Neuron (in vitro differentiated cells): Measurements from ENCODE around the gene ITGBL1.

ENCODE experiments used
- H2AFZ ChIP-seq: one replicate; pipeline ENCODE4 v1.6.1; 2013; ENCODE audit warnings: low read depth, mild to moderate bottlenecking, inconsistent platforms, low read length, moderate library complexity
- H3K27me3 ChIP-seq: one replicate; pipeline ENCODE4 v1.6.1; 2013; ENCODE audit warnings: low read length; ENCODE audit not compliant: insufficient read depth
- H3K36me3 ChIP-seq: one replicate; pipeline ENCODE4 v1.6.1; 2013; ENCODE audit warnings: low read length; ENCODE audit not compliant: insufficient read depth
- H3K4me1 ChIP-seq: one replicate; pipeline ENCODE4 v1.6.1; 2013; ENCODE audit warnings: low read length; ENCODE audit not compliant: insufficient read depth
- H3K4me3 ChIP-seq: 2 replicates; pipeline ENCODE4 v1.5.1; 2013; ENCODE audit warnings: mild to moderate bottlenecking, low read length, moderate library complexity
- H3K9me3 ChIP-seq: one replicate; pipeline ENCODE4 v1.6.1; 2013; ENCODE audit warnings: low read length

The ITGBL1 gene

DNA sequence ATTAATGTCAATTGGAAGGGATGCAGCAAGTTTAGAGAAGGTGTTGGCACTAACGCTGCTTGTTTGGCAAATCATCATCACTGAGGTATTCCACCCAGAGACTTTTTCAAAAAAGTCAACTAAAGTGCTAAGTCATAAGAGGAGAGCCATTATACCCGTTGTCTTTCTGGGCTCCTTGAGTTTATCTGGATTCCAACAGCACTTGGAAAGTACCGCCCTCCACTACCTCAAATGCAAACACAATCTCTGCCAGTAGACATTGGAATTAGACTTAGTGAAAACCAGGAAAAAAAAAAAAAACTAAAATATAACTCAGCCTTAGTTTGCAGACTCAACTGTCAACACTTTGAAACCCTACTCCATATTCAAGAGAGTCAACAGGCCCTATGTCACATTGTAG lies 266.0 kb downstream of the ITGBL1 start:
- no peak overlapping the region for H2AFZ ChIP-seq
- no peaks in the 10 kb centered on the region for H3K9me3 ChIP-seq
- H3K4me1 ChIP-seq: no peaks in the 10 kb centered on the region
- no peak overlapping the region for H3K4me3 ChIP-seq
- no peaks in the 10 kb centered on the region for H3K36me3 ChIP-seq
- no peaks in the 10 kb centered on the region for H3K27me3 ChIP-seq

DNA sequence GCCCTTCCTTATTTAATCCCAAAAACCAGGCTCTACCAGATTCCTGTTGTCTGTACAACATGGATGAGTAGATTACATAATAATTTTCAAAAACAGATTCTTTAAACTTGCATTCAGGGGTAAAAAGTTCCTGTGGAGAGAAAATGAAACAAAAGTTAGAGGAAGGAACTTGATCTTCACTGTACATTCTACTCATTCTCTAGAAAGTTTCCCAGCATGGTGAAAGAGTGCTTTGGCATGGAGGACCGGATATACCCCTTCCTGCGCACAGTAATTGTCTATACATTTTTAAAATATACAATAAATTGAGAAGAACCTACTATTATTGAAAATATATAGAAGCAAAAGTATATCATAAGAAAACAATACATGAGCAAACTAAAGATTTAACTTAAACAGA lies 274.2 kb downstream of the ITGBL1 start:
- Histone ChIP-seq H3K4me3 (no peak overlapping the region), H3K4me1 (peaks cover 9% of the 10 kb centered on the region), H3K36me3 (no peaks in the 10 kb centered on the region), H3K9me3 (no peaks in the 10 kb centered on the region), H3K27me3 (no peaks in the 10 kb centered on the region), H2AFZ (no peak overlapping the region)

DNA sequence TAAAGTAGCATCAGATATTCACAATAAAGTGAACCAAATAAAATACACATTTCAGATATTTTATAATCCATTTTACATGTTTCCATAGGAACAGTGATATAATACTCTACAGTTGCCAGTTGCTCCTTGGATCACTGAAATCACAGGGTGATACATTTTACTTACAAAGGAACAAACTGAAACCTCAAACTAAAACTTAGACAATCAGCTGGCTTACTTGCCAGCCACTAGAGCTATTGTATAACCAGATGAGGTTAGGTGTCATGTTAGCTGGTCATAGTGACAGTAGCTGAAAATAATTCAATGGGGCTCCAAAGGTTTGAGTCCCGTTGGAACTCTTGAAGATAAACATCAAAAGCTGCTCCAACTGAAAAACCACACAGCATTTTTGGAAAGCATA lies 274.6 kb downstream of the ITGBL1 start:
- peaks cover 9% of the 10 kb centered on the region for H3K4me1 ChIP-seq
- H3K27me3 ChIP-seq: no peaks in the 10 kb centered on the region
- no peak overlapping the region for H2AFZ ChIP-seq
- H3K9me3 ChIP-seq: no peaks in the 10 kb centered on the region
- H3K36me3 ChIP-seq: no peaks in the 10 kb centered on the region
- no peak overlapping the region for H3K4me3 ChIP-seq

DNA sequence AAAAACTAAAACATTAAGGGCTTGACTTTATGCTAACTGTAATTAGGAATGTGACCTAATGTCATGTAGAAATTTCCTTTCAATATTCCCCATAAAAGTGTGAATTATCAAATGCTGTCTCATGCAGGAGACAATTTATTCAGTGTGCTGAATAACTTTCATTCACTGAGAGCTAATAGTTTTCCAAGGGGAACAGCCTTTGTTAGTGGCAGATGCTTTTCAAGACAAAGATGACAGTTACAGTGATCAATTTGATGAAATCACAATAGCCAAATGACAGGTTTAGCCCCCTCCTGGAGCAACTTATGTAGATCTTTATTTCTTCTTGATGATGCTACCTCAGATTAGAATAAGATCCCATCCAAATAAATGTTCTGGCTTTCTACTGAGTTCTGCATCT lies 275.5 kb downstream of the ITGBL1 start:
- H3K9me3 ChIP-seq: no peaks in the 10 kb centered on the region
- no peaks in the 10 kb centered on the region for H3K36me3 ChIP-seq
- no peak overlapping the region for H3K4me3 ChIP-seq
- peaks cover 9% of the 10 kb centered on the region for H3K4me1 ChIP-seq
- H2AFZ ChIP-seq: no peak overlapping the region
- no peaks in the 10 kb centered on the region for H3K27me3 ChIP-seq

DNA sequence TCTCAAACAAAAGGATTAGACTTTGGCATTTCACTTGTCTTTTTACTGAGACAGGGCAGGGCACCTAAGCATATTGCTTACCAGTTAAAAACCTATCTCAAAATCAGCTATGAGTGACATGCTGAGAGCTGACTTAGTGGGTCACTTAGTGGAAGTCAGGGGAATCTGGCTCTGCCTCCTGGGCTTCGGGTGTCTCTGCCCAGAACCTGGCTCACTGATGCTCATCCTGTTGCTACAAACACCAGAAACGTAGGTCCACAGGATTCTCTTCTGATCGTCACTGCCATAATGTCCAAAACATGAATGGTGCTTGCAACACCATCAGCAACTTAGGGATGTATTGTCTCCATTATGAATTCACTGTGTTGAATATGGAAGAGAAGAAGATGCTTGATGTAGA lies 276.1 kb downstream of the ITGBL1 start:
- Histone ChIP-seq H3K36me3 (no peaks in the 10 kb centered on the region), H2AFZ (no peak overlapping the region), H3K27me3 (no peaks in the 10 kb centered on the region), H3K4me3 (no peak overlapping the region), H3K9me3 (no peaks in the 10 kb centered on the region), H3K4me1 (peaks cover 9% of the 10 kb centered on the region)

DNA sequence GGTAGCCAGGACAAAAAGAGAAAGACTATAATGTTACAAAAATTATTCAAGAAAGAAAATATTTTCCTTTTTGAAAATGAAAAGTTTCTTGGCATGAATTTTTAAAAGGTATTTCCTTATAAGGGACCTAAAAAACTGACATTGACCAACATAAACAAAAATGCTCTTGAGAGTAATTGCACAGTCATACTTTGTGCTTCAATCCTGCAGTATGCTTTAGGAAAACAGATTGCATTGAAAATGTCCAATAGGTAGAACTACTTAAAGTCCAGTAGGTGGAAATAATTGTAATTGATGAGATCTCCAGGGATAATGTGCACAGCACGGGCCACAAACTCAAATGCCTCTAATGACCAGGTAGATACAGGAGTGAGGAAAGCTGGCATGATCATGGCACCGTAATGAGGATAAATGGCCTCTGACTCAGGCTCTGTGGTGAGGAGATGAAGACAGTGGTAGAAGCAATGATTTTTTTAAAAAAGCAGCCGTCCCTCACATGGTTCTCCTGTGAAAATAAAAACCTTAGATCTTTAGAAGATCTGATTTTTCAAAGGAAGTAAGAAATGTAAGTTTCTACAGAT lies 278.0 kb downstream of the ITGBL1 start:
- H3K4me3 ChIP-seq: no peak overlapping the region
- H3K4me1 ChIP-seq: peaks cover 9% of the 10 kb centered on the region
- H2AFZ ChIP-seq: no peak overlapping the region
- H3K27me3 ChIP-seq: no peaks in the 10 kb centered on the region
- H3K36me3 ChIP-seq: no peaks in the 10 kb centered on the region
- no peaks in the 10 kb centered on the region for H3K9me3 ChIP-seq

DNA sequence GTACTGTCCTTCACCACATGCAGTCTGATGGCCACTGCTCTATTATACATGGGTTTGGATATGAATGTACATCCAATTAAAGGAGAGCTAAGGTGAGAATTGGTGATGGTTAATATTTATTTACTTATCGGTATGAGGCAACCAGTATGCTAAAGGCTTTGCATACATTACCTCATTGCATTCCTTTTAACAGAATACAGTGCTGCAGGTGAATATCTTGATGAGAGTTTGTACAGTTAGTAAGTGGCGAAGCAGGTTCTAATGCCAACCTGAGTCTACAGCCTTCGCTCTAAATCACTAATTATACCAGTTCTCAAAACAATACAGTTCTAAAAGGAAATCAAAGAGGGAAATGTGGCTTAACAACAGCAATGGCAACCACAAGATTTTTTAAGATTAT lies 284.1 kb downstream of the ITGBL1 start:
- H3K27me3 ChIP-seq: no peaks in the 10 kb centered on the region
- no peaks in the 10 kb centered on the region for H3K4me1 ChIP-seq
- H3K9me3 ChIP-seq: no peaks in the 10 kb centered on the region
- H2AFZ ChIP-seq: no peak overlapping the region
- no peaks in the 10 kb centered on the region for H3K36me3 ChIP-seq
- H3K4me3 ChIP-seq: no peak overlapping the region

DNA sequence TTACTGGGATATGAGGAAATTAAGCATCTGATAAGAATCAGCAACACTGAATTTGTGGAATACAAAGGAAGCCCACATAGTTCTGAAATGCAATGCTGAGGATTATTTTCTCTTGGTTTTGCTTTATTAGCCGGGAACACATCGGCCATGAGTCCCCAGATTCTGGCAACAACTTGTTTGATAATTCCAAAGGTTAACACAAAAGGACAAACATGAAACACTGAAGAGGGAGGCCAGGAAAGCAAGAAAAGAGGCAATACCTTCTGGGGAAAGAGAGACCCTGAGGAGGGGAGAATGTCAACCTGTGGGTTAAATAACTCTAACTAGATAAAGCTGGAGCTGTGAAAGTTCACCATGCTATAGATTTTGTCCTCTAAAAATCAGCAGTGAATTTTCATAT lies 285.9 kb downstream of the ITGBL1 start:
- H3K4me3 ChIP-seq: no peak overlapping the region
- H3K4me1 ChIP-seq: no peaks in the 10 kb centered on the region
- no peaks in the 10 kb centered on the region for H3K27me3 ChIP-seq
- H3K9me3 ChIP-seq: no peaks in the 10 kb centered on the region
- H3K36me3 ChIP-seq: no peaks in the 10 kb centered on the region
- no peak overlapping the region for H2AFZ ChIP-seq

DNA sequence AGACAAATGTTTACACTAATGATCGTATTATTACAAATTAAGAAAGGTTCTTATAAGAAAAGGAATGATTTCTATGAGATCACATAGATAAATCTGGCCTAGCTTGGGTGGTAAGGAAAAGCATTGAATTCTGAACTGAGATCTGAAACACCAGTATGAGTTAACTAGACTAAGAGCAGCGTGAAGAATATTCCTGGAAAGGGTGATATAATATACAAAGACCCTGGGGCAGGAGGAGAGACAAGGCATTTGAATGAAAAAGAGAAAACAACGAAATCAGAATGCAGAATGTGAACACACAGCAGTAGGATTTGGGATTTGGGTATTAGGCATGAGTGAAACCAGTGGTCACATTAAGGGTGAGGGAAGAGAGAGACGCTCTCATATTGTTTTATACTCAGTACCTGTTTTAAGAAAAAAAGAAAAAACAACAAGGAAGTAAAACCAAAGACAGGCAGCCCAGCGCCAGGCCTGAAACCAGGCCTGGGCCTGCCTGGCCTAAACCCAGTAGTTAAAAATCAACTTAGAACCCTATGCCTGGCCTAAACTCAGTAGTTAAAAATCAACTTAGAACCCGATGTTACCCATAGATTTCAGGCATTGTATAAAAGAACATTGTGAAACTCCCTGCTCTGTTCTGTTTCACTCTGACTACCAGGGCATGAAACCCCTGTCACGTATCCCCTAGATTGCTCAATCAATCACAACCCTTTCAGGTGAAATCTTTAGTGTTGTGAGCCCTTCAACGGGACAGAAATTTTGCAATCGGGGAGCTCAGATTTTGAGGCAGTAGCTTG lies 287.1 kb downstream of the ITGBL1 start:
- H3K36me3 ChIP-seq: no peaks in the 10 kb centered on the region
- H3K9me3 ChIP-seq: no peaks in the 10 kb centered on the region
- no peaks in the 10 kb centered on the region for H3K4me1 ChIP-seq
- no peaks in the 10 kb centered on the region for H3K27me3 ChIP-seq
- H2AFZ ChIP-seq: no peak overlapping the region
- no peak overlapping the region for H3K4me3 ChIP-seq

DNA sequence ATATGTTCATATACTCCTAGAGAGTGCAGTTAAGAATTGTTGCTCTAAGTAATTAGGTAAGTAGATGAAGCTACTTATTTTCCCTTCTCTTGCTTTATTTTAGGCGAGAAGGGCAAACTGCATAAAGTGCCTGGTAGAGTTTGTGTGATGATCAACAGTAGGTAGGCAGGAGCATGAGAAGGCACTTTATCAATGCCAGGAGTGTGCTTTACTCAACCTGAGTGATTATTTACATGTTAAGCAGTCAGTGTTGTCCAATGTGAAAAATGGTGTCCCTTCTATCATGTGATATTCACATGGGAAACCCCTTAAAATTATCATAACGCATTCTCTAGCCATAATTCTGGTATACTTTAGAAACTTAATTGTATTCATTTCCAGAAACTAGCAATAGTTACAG lies 294.0 kb downstream of the ITGBL1 start:
- H3K9me3 ChIP-seq: no peaks in the 10 kb centered on the region

DNA sequence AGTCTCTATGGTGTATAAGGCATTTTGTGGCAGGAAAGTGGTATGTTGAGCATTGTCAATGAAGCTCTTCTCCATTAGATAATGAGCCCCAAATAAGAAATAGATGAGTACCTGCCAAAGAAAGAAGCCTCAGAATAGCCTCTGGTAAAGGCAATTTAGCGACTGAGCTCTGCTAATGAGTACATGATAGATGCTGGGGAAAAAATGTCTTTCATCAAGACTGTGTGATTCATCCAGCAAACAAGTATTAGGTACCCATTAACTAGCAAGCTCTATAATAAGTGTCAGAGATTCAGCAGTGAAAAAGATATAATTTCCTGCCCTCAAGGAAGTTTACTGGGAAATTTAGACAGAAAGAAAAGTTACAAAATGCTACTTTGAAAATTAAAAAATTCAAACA lies 294.6 kb downstream of the ITGBL1 start:
- Histone ChIP-seq H3K36me3 (no peaks in the 10 kb centered on the region), H3K4me3 (no peak overlapping the region), H3K9me3 (no peaks in the 10 kb centered on the region), H3K27me3 (no peaks in the 10 kb centered on the region), H3K4me1 (no peaks in the 10 kb centered on the region), H2AFZ (no peak overlapping the region)

More for the DNA sequence above, 294.0 kb downstream of the ITGBL1 start:
- Histone ChIP-seq H3K4me1 (no peaks in the 10 kb centered on the region), H2AFZ (no peak overlapping the region), H3K4me3 (no peak overlapping the region), H3K36me3 (no peaks in the 10 kb centered on the region), H3K27me3 (no peaks in the 10 kb centered on the region)

DNA sequence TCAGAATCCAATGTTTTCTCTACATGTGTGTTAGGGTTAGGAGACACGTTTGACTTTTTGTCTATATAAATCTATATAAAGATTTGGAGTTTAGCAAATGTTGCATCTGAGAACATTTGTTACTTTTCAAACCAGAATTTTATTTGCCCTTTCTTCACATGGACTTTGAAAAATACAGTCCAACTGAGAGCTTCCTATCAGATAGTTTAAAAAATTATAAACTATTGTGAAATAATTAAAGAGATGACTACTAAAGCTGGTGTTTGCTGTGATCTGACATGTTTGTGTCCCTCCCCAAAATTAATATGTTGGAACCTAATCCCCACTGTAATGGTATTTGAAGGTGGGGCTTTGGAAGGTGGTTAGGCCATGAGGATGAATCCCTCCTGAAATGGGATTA lies 297.1 kb downstream of the ITGBL1 start:
- H3K4me3 ChIP-seq: no peak overlapping the region
- no peaks in the 10 kb centered on the region for H3K9me3 ChIP-seq
- no peak overlapping the region for H2AFZ ChIP-seq
- H3K27me3 ChIP-seq: no peaks in the 10 kb centered on the region
- H3K36me3 ChIP-seq: no peaks in the 10 kb centered on the region
- no peaks in the 10 kb centered on the region for H3K4me1 ChIP-seq

DNA sequence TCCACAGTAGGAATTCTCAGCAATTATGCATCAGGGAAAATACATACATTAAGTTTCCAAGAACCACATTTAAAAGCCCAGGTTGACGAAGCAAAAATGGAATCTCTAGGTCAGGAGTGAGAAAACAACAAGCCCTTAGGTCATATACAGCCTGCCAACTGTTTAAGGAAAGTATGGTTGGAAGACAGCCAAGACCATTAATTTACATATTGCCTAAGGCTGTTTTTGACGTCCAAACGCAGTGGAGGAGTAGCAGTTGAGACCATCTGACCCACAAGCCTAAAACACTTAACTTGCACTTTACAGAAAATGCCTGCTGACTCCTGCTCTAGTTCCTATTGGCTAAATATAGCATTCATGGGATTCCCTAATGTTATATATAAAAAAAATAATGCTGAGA lies 299.0 kb downstream of the ITGBL1 start:
- H3K9me3 ChIP-seq: no peaks in the 10 kb centered on the region
- H3K36me3 ChIP-seq: no peaks in the 10 kb centered on the region
- H3K4me3 ChIP-seq: no peak overlapping the region
- no peaks in the 10 kb centered on the region for H3K4me1 ChIP-seq
- no peaks in the 10 kb centered on the region for H3K27me3 ChIP-seq
- no peak overlapping the region for H2AFZ ChIP-seq

DNA sequence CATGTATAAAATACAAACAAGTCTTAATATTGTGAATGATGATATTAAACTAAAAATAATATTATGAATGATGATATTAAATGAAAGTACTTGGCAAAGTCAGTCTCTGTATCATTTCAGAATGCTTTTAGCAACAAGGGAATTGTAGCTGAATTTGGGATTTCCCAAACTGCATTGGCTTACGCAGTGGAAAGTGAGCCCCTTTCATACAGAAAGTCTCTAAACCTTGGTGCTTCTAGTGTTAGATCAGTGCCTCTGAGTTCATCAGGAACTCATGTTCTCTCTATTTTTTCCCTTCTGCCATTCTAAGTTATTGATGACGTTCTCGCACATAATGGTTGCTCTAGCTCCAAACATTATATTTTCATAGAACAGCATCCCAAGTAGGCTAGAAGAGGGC lies 300.0 kb downstream of the ITGBL1 start:
- H3K27me3 ChIP-seq: no peaks in the 10 kb centered on the region
- no peak overlapping the region for H3K4me3 ChIP-seq
- H3K9me3 ChIP-seq: no peaks in the 10 kb centered on the region
- H3K4me1 ChIP-seq: no peaks in the 10 kb centered on the region
- H2AFZ ChIP-seq: no peak overlapping the region
- H3K36me3 ChIP-seq: no peaks in the 10 kb centered on the region
